ENCODE data around the gene CASP1.
A peak's percentile ranks its signal among the peaks of the same experiment; 100 is the strongest.

Gene CASP1

GRCh38 chr11:105052487-105052886 lies 17.5 kb upstream of the CASP1 start:
- H3K4me3 ChIP-seq (ENCODE audit: low read depth, low read length) = no peak overlapping the region
- no peak for TF ChIP-seq CTCF (conservative IDR thresholded peaks at IDR 0.05; ENCODE audit: low read depth, low read length)
- DNase-seq (ENCODE audit: low read depth) = no peak

GRCh38 chr11:105051559-105051958 lies 16.6 kb upstream of the CASP1 start:
- no peak for TF ChIP-seq CTCF (conservative IDR thresholded peaks at IDR 0.05; ENCODE audit: low read depth, low read length)
- DNase-seq (ENCODE audit: low read depth) = no peak
- H3K4me3 ChIP-seq (ENCODE audit: low read depth, low read length) = no peak overlapping the region

- H3K4me3 ChIP-seq (ENCODE audit: low read depth, low read length) = no peak overlapping the region
- no peak for DNase-seq (ENCODE audit: low read depth)
Observed at GRCh38 chr11:105049481-105049880, 14.5 kb upstream of the CASP1 start.

GRCh38 chr11:105046898-105047579 lies 12.1 kb upstream of the CASP1 start:
- DNase-seq (ENCODE audit: low read depth) = peak; percentile 99
- no peak overlapping the region for H3K4me3 ChIP-seq (ENCODE audit: low read depth, low read length)
- no peak for TF ChIP-seq CTCF (conservative IDR thresholded peaks at IDR 0.05; ENCODE audit: low read depth, low read length)

More at GRCh38 chr11:105049481-105049880, 14.5 kb upstream of the CASP1 start:
- no peak for TF ChIP-seq CTCF (conservative IDR thresholded peaks at IDR 0.05; ENCODE audit: low read depth, low read length)

GRCh38 chr11:105045676-105046296 lies 10.8 kb upstream of the CASP1 start:
- no peak for DNase-seq (ENCODE audit: low read depth)
- no peak for TF ChIP-seq CTCF (conservative IDR thresholded peaks at IDR 0.05; ENCODE audit: low read depth, low read length)
- no peak overlapping the region for H3K4me3 ChIP-seq (ENCODE audit: low read depth, low read length)

- peak; percentile 87 for DNase-seq (ENCODE audit: low read depth)
- H3K4me3 ChIP-seq (ENCODE audit: low read depth, low read length) = peak within 1 kb of the TSS; percentile 50
Observed at GRCh38 chr11:105044557-105045524, 9.9 kb upstream of the CASP1 start, which contains the start of gene CARD16. Gene CARD16 (minus strand): TSS chr11:105045335. CDS start chr11:105045297, 38 bp downstream.

GRCh38 chr11:105042178-105042577 lies 7.2 kb upstream of the CASP1 start:
- no peak for DNase-seq (ENCODE audit: low read depth)
- H3K4me3 ChIP-seq (ENCODE audit: low read depth, low read length) = no peak overlapping the region
- TF ChIP-seq CTCF (conservative IDR thresholded peaks at IDR 0.05; ENCODE audit: low read depth, low read length) = no peak

All from choroid plexus epithelial cell (primary cell).